ENCODE data around the gene LBX1. TPM values are rescaled to one million over a fixed set of nuclear protein-coding genes. Genes with fewer than 3 reads are reported as not detected.

LBX1 gene
- total and polyA plus RNA-seq, 2 donors (not counting 1 experiment from before 2014, with no cell fraction given), result not detected

DNA sequence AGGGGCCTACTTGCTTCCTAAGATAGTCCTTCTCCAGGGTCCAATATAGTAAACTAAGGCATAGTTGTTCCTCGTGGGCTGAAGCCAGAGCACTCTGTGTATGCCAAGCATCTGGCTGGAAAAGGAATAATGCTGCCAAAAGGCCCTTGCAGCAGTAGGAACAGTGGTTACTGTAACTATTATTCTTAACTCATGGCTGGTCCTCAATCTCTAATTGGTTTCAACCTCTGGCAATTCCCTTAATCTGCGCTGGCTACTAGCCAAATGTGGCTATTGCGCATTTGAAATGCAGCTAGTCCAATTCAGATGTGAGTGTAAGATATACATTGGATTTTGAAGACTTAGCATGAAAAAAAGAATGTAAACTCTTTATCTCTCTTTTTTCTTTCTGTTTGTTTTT, 27.8 kb upstream of the LBX1 start:
- Mint-ChIP-seq H3K27me3 (peaks cover 49% of the 10 kb centered on the region), H3K27ac (no peak overlapping the region), H3K4me3 (no peak overlapping the region), H3K9me3 (ENCODE audit: insufficient read depth) (peaks cover 4% of the 10 kb centered on the region), H3K4me1 (no peaks in the 10 kb centered on the region)
- Histone ChIP-seq H3K79me2 (ENCODE audit: control insufficient read depth, insufficient read depth, low read length) (no peaks in the 10 kb centered on the region), H3K4me2 (replicated peaks; ENCODE audit: low read depth, low read length, poor library complexity, severe bottlenecking) (no peak overlapping the region), H3K27ac (ENCODE audit: low read length in 2 of 2) (no peak overlapping the region), H3K36me3 (replicated peaks in 1 of 2; ENCODE audit: control extremely low read depth in 1 of 2, control insufficient read depth in 1 of 2, extremely low read depth in 1 of 2, insufficient read depth in 2 of 2, low read length in 1 of 2) (no peaks in the 10 kb centered on the region), H2AFZ (ENCODE audit: insufficient read depth, low read depth, low read length, poor library complexity, severe bottlenecking) (no peak overlapping the region), H3K4me3 (ENCODE audit: control extremely low read depth in 1 of 5, extremely low read depth in 1 of 5, insufficient read depth in 1 of 5, low read depth in 2 of 5, low read length in 4 of 5) (no peak overlapping the region), H3K27me3 (replicated peaks in 1 of 4; ENCODE audit: control extremely low read depth in 1 of 4, control insufficient read depth in 3 of 4, insufficient read depth in 4 of 4, low read length in 3 of 4) (peaks cover 0 to 19% (median 5%) of the 10 kb centered on the region in 4 experiments), H3K9me3 (ENCODE audit: control extremely low read depth in 1 of 3, control insufficient read depth in 2 of 3, insufficient read depth in 1 of 3, low read length in 2 of 3) (peaks cover 0 to 17% (median 6%) of the 10 kb centered on the region in 3 donors), H4K20me1 (ENCODE audit: control insufficient read depth, insufficient read depth, low read length, poor library complexity, severe bottlenecking) (no peaks in the 10 kb centered on the region), H3K4me1 (ENCODE audit: control insufficient read depth in 2 of 2, insufficient read depth in 2 of 2, low read length in 2 of 2) (no peaks in the 10 kb centered on the region), H3K9ac (ENCODE audit: low read length) (no peak overlapping the region)
- ChIA-PET CTCF (no interaction called here), POLR2A (no interaction called here)
- WGBS (ENCODE audit: insufficient coverage), result 57% methylated on average over 1 of the region's 3 CpGs
- TF ChIP-seq EZH2 (IDR thresholded peaks at IDR 0.05; ENCODE audit: borderline replicate concordance, insufficient read depth, low read depth, low read length, poor library complexity, severe bottlenecking), result no peak
- TF ChIP-seq, protein P1, sequence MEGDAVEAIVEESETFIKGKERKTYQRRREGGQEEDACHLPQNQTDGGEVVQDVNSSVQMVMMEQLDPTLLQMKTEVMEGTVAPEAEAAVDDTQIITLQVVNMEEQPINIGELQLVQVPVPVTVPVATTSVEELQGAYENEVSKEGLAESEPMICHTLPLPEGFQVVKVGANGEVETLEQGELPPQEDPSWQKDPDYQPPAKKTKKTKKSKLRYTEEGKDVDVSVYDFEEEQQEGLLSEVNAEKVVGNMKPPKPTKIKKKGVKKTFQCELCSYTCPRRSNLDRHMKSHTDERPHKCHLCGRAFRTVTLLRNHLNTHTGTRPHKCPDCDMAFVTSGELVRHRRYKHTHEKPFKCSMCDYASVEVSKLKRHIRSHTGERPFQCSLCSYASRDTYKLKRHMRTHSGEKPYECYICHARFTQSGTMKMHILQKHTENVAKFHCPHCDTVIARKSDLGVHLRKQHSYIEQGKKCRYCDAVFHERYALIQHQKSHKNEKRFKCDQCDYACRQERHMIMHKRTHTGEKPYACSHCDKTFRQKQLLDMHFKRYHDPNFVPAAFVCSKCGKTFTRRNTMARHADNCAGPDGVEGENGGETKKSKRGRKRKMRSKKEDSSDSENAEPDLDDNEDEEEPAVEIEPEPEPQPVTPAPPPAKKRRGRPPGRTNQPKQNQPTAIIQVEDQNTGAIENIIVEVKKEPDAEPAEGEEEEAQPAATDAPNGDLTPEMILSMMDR (IDR thresholded peaks at IDR 0.05), result no peak
- DNase-seq (no peak), ATAC-seq (ENCODE audit: low read depth) (no peak)
- intact Hi-C loops (cut with micrococcal nuclease), result no loop called here

DNA sequence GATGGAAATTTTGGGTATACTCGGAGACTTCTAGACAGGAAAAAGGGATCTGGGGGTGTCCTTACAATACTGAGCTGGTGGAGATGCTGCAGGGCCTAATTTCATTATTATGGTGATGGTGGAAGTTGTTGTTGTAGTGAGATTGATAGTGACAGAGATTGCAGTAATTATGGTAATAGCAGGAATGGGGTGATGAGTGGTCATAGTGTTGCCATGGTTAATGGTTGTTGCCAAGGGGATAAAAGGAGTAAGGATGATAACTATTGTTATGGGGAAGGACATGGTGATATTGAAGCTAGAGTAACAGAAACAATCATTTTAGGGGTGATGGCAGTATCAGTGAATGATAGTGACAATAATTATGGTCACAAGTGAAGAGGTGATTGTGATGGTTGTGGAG, 27.1 kb upstream of the LBX1 start:
- 89% methylated on average over 1 of the region's 1 CpG for WGBS (ENCODE audit: insufficient coverage)
- H3K9me3 Mint-ChIP-seq (ENCODE audit: insufficient read depth), result peaks cover 4% of the 10 kb centered on the region
- DNase-seq (no peak), ATAC-seq (ENCODE audit: low read depth) (no peak)
- ChIA-PET POLR2A (no interaction called here), CTCF (no interaction called here)
- no peak overlapping the region for H3K4me3 ChIP-seq (ENCODE audit: control extremely low read depth in 1 of 5, extremely low read depth in 1 of 5, insufficient read depth in 1 of 5, low read depth in 2 of 5, low read length in 4 of 5)
- no peak overlapping the region for H3K4me3 Mint-ChIP-seq
- no peaks in the 10 kb centered on the region for H3K79me2 ChIP-seq (ENCODE audit: control insufficient read depth, insufficient read depth, low read length)
- no peaks in the 10 kb centered on the region for H3K36me3 ChIP-seq (replicated peaks in 1 of 2; ENCODE audit: control extremely low read depth in 1 of 2, control insufficient read depth in 1 of 2, extremely low read depth in 1 of 2, insufficient read depth in 2 of 2, low read length in 1 of 2)
- TF ChIP-seq, protein P1 (IDR thresholded peaks at IDR 0.05), result no peak
- no peak for TF ChIP-seq EZH2 (IDR thresholded peaks at IDR 0.05; ENCODE audit: borderline replicate concordance, insufficient read depth, low read depth, low read length, poor library complexity, severe bottlenecking)
- H3K4me2 ChIP-seq (replicated peaks; ENCODE audit: low read depth, low read length, poor library complexity, severe bottlenecking), result no peak overlapping the region
- H3K27me3 Mint-ChIP-seq, result peaks cover 49% of the 10 kb centered on the region
- H3K4me1 Mint-ChIP-seq, result no peaks in the 10 kb centered on the region
- H4K20me1 ChIP-seq (ENCODE audit: control insufficient read depth, insufficient read depth, low read length, poor library complexity, severe bottlenecking), result no peaks in the 10 kb centered on the region
- H3K27ac Mint-ChIP-seq, result no peak overlapping the region
- no peak overlapping the region for H3K9ac ChIP-seq (ENCODE audit: low read length)
- H3K27me3 ChIP-seq (replicated peaks in 1 of 4; ENCODE audit: control extremely low read depth in 1 of 4, control insufficient read depth in 3 of 4, insufficient read depth in 4 of 4, low read length in 3 of 4), result peaks cover 0 to 19% (median 5%) of the 10 kb centered on the region in 4 experiments
- H2AFZ ChIP-seq (ENCODE audit: insufficient read depth, low read depth, low read length, poor library complexity, severe bottlenecking), result no peak overlapping the region
- intact Hi-C loops (cut with micrococcal nuclease), result no loop called here
- no peak overlapping the region for H3K27ac ChIP-seq (ENCODE audit: low read length in 2 of 2)
- H3K4me1 ChIP-seq (ENCODE audit: control insufficient read depth in 2 of 2, insufficient read depth in 2 of 2, low read length in 2 of 2), result no peaks in the 10 kb centered on the region
- H3K9me3 ChIP-seq (ENCODE audit: control extremely low read depth in 1 of 3, control insufficient read depth in 2 of 3, insufficient read depth in 1 of 3, low read length in 2 of 3), result peaks cover 0 to 17% (median 6%) of the 10 kb centered on the region in 3 donors
